Activated CD4-positive, CD25-positive, alpha-beta regulatory T cell treated with anti-CD3 and anti-CD28 coated beads, Interleukin-2, amount 50 U/mL, for 72 hours (primary cell): ENCODE data around the gene STK11IP.

Source experiments
- DNase-seq: peaks from one replicate; pipeline ENCODE4 v3.0.0; 2021

STK11IP gene

DNA sequence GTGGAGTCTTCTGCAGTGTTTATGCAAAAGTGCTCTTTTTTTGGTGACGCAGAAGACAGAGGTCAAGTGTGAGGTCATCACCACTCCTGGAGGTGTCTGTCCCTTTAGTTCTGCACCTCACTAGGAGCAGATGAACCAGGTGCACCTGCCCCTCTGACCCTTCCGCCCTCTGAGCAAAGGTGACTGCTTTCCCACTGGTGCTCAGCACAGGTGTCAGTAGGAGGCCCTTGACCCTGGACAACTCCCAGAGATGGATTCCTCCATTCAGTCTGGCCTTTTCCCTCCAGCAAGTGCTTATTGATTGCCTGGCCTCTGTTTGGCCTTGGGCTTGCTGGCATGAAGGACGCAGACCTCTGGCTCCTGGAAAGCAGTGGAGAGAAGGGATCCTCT, 21.1 kb downstream of the STK11IP start:
- DNase-seq: no peak

DNA sequence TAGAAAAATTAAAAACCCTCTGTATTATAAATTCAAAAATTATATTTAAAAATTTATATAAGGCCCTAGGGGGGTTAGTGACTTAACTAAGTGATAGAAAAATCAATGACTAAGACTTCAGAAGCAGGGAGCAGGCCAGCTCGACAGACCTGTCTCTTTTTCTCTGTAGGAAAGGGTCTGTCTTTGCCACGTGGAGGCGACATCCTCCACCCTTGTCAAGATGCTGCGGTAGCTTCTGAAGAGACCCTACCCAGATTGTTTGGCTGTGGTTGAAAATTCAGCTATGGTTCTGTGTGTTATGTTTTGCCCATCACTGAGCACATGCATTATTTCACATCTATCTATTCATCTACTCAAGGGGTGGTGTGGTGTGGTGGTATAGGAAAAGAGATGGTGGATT, 21.6 kb downstream of the STK11IP start:
- DNase-seq: no peak

DNA sequence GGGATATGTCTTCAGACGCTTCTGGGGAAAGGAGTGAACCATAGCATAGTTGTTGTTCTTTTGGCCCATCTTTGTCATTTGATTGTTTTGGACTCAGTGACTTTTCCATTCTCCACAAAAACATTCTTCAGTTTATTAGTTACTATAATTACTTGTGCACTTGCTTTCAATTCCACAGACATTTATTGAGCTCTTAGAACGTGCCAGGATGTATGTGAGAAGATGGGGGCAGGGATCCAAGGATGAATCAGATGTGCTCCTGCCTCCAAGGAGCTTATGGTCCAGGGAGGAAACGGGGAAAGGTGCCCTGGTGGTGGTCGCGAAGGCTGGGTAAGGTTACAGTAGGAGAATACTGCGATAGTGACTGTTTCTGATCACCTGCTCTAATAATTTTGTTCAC, 22.9 kb downstream of the STK11IP start:
- no peak for DNase-seq

- DNase-seq: no peak
These were observed 24.3 kb downstream of the STK11IP start for GRCh38 chr2:219621935-219622334.

DNA sequence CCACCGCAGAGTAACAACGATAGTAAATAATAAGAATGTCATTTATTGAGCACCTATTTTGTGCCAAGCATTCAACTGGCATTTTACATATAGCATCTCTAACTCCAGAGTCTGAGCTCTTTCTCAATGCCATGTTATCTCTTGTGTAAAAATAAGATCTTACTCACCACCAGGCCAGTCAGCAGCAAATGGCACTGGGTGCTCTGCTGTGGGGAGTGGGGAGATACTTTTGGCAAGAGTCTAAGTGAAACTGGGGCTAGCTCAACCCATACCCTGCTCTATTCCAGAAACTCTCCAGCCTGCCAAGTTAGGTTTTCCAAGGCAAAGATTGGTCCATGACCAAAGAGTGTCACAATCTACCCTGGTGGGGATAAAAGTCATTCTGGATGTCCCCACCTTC, 24.8 kb downstream of the STK11IP start:
- DNase-seq: no peak

GRCh38 chr2:219624565-219624964, 26.9 kb downstream of the STK11IP start:
- DNase-seq: no peak

- no peak for DNase-seq
These were observed 27.5 kb downstream of the STK11IP start for GRCh38 chr2:219625179-219625578.

DNA sequence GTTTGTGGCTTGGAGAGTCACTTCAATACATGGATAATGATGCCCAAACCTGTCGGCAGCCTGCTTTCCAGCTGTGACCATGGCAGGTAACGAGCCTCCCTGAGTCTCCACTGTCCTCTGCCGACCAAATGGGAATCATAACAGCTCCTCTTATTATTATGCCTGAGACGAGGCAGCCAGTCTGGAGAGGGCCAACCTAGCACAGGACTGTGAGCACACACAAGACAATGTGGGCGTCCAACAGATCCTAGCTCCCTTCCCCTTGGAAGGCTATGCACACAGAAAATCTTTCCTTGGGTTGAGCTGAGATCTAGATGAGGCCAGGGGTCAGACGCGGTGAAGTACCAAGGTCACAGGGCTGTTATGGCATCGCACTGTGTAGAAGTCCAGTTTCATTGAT, 28.9 kb downstream of the STK11IP start:
- DNase-seq: no peak

GRCh38 chr2:219627103-219628100, 29.7 kb downstream of the STK11IP start, which contains the start of gene SLC4A3:
Gene SLC4A3 (plus strand): TSS chr2:219627630. CDS start chr2:219627993, 363 bp downstream.
- DNase-seq: no peak

DNA sequence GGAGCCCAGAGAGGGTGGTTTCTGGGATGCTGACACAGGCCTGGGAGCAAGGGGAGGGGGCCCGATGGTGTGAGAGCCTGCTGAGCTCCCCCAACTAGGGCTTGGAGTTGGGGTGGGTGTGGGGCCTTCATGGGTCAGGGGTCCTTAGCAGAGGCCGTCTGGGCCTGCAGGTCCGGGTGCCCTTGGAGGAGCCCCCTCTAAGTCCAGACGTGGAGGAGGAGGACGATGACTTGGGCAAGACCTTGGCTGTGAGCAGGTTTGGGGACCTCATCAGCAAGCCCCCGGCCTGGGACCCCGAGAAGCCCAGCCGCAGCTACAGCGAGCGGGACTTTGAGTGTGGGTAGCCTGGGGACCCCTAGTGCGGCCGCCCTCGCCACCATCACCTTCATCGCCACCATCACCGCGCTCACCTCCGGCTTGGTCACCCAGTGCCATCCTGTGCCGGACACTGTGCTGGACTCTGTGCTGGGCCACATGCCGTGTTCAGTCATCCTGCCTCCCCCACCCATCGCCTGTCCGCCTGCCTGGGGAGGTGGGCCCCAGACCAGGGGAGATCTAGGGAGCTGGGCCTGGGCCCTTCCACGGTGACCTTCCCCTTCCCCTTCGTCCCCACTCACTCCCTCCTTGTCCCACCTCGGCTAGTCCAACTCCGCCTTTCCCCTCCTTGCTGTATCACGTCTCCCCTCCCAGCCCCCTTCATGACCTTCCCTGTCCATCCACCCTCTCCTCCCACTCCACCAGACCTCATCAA, 30.8 kb downstream of the STK11IP start:
- DNase-seq: no peak

- no peak for DNase-seq
These were observed 31.6 kb downstream of the STK11IP start for GRCh38 chr2:219628986-219629901.

DNA sequence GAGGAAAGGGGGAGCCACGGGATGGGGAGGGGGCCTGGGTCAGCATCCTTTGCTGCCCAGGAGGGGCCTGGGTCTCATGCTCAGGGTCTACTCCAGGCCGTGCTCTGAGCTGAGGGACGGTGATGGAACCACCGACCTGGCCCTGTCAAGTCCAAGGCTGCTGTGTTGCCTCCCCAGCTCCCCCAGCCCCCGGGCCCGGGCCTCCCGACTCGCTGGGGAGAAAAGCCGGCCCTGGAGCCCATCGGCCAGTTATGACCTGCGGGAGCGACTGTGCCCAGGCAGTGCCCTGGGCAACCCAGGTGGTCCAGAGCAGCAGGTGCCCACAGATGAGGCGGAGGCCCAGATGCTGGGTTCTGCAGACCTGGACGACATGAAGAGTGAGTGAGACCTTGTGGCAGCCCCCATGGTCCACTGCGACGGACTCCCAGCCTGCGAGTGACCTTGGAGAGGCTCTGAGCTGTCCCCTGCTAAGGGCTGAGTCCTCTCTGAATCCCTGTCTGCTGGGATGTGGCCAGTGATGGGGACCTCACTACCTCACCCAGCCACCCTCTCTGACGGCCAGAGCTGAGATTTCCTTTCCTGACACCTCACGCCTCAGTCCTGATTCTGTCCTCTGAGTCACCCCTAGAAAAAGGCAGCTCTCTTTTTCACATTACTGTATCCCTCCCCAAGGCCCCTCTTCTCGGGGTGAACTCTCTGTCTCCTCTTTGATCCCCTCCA, 32.5 kb downstream of the STK11IP start:
- DNase-seq: no peak

DNA sequence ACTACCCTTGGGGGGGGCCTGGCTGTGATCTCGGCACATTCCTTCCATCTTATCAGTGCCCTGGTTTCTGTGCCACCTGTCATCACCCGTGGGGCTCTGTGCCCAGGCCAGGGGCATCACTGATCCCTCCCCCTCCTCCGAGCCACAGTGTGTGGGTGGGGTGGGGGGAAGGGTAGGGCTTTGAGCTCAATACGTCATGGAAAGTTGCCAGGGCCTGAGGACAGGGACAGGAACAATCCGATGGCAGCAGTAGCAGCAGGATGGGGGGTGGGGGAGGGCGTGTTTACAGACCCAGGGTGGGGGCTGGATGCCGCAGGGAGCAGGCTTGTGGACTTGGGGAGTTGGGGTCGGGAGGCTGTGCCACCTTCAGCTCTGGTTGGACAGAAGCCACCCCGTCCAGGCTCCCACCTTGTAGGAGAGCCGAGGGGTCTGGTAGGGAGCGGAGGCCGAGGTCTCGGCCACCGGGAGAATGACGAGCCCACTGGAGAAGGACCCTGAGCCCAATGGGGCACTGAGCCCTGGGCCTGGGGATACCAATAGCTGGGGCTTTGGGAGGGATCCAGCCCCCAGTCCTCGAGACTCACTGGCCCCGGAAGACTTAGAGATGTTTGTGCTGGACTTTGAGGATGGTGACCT, 33.2 kb downstream of the STK11IP start:
- no peak for DNase-seq

GRCh38 chr2:219631406-219631891, 33.8 kb downstream of the STK11IP start:
- no peak for DNase-seq

GRCh38 chr2:219631904-219632759, 34.5 kb downstream of the STK11IP start:
- DNase-seq: no peak

- DNase-seq: no peak
These were observed 35.1 kb downstream of the STK11IP start for GRCh38 chr2:219632760-219633105.

- no peak for DNase-seq
These were observed 35.8 kb downstream of the STK11IP start for GRCh38 chr2:219633276-219634065.

- no peak for DNase-seq
These were observed 36.7 kb downstream of the STK11IP start for GRCh38 chr2:219634171-219634940.
